WTC11 (cell line): ENCODE measurements around the gene KCNJ6. TPM values are rescaled to one million over a fixed set of nuclear protein-coding genes. Genes with fewer than 3 reads are reported as not detected.

Experiments used
- ATAC-seq: fragments of 200-7000 bp; cut with Tn5 transposase; 2 replicates; pipeline ENCODE4 v1.10.0; 2021; ENCODE audit warnings: mild to moderate bottlenecking, moderate library complexity
- CTCF ChIA-PET: fragments of 300-600 bp; sonication (Branson Sonifier 250); formaldehyde crosslinking; loops from one replicate; lab custom pipeline; 2021; ENCODE audit warnings: antibody characterized with exemption; lab: Charles Lee
- POLR2A ChIA-PET: fragments of 350-600 bp; sonication (Branson Sonifier 250); formaldehyde crosslinking; loops from one replicate; lab custom pipeline; 2021; ENCODE audit warnings: antibody characterized with exemption; lab: Charles Lee
- DNase-seq: peaks from one replicate; pipeline ENCODE4 v3.0.0; 2021; ENCODE audit warnings: low spot score
- H3K27ac Mint-ChIP-seq: 2 replicates; pipeline ENCODE4 v1.8.0; 2021; ENCODE audit warnings: mixed read lengths
- H3K27me3 Mint-ChIP-seq: 2 replicates; pipeline ENCODE4 v1.8.0; 2021; ENCODE audit warnings: low read depth, mild to moderate bottlenecking, moderate library complexity, mixed read lengths
- H3K36me3 Mint-ChIP-seq: 2 replicates; pipeline ENCODE4 v1.8.0; 2021; ENCODE audit warnings: mixed read lengths
- H3K4me1 Mint-ChIP-seq: 2 replicates; pipeline ENCODE4 v1.8.0; 2022; ENCODE audit warnings: mixed read lengths
- H3K4me3 Mint-ChIP-seq: 2 replicates; pipeline ENCODE4 v1.8.0; 2021; ENCODE audit warnings: mild to moderate bottlenecking, moderate library complexity, mixed read lengths
- H3K9me3 Mint-ChIP-seq: 2 replicates; pipeline ENCODE4 v1.8.0; 2021; ENCODE audit warnings: mixed read lengths
- CBFB ChIP-seq: sonication (generic); formaldehyde crosslinking; IDR thresholded peaks from 2 replicates; pipeline ENCODE4 v1.8.1; 2022; ENCODE audit warnings: mild to moderate bottlenecking, low read depth, missing genetic modification reagents
- ELF4 ChIP-seq: sonication (generic); formaldehyde crosslinking; IDR thresholded peaks from 2 replicates; pipeline ENCODE4 v1.8.1; 2022; ENCODE audit warnings: low read depth, mild to moderate bottlenecking, moderate library complexity, missing genetic modification reagents
- GABPB1 ChIP-seq: sonication (generic); formaldehyde crosslinking; IDR thresholded peaks from 2 replicates; pipeline ENCODE4 v1.8.1; 2023; ENCODE audit warnings: mild to moderate bottlenecking, missing genetic modification reagents
- NR3C1 ChIP-seq: sonication (generic); formaldehyde crosslinking; conservative IDR thresholded peaks from 2 replicates; pipeline ENCODE4 v1.8.1; 2023; ENCODE audit warnings: low read depth, mild to moderate bottlenecking, missing genetic modification reagents
- PRRX2 ChIP-seq: fragments of 250-450 bp; sonication (Bioruptor Pico); IDR thresholded peaks from 2 replicates; pipeline ENCODE4 v1.8.0; 2021; ENCODE audit warnings: mild to moderate bottlenecking
- RELA ChIP-seq: sonication (generic); formaldehyde crosslinking; IDR thresholded peaks from 2 replicates; pipeline ENCODE4 v1.8.1; 2022; ENCODE audit warnings: missing genetic modification reagents, mild to moderate bottlenecking, borderline replicate concordance
- ZNF121 ChIP-seq: sonication (generic); formaldehyde crosslinking; IDR thresholded peaks from 2 replicates; pipeline ENCODE4 v1.8.0; 2023; ENCODE audit warnings: missing genetic modification reagents
- ZNF219 ChIP-seq: sonication (generic); formaldehyde crosslinking; IDR thresholded peaks from 2 replicates; pipeline ENCODE4 v1.8.0; 2023; ENCODE audit warnings: missing genetic modification reagents, mild to moderate bottlenecking, borderline replicate concordance
- ZNF232 ChIP-seq: sonication (generic); formaldehyde crosslinking; IDR thresholded peaks from 2 replicates; pipeline ENCODE4 v1.8.0; 2022; ENCODE audit warnings: mild to moderate bottlenecking, missing genetic modification reagents
- ZNF416 ChIP-seq: fragments of 250-450 bp; sonication (Bioruptor Pico); IDR thresholded peaks from 2 replicates; pipeline ENCODE4 v1.9.0; 2021; ENCODE audit warnings: mild to moderate bottlenecking, inconsistent platforms
- total RNA-seq: library from RNA; stranded (reverse); gene quantifications from 3 replicates; pipeline ENCODE4 v1.2.3, GENCODE V29; 2021
- TF ChIP-seq, protein P1 (sequence below): sonication (generic); formaldehyde crosslinking; IDR thresholded peaks from 2 replicates; pipeline ENCODE4 v1.8.1; 2023; ENCODE audit warnings: mild to moderate bottlenecking, missing genetic modification reagents, borderline replicate concordance
- TF ChIP-seq, protein P2 (sequence below): sonication (generic); formaldehyde crosslinking; IDR thresholded peaks from 2 replicates; pipeline ENCODE4 v1.8.1; 2022; ENCODE audit warnings: missing genetic modification reagents, borderline replicate concordance
- TF ChIP-seq, protein P3 (sequence below): fragments of 250-450 bp; sonication (Bioruptor Pico); IDR thresholded peaks from 2 replicates; pipeline ENCODE4 v1.9.0; 2021; ENCODE audit warnings: mild to moderate bottlenecking
- TF ChIP-seq, protein P4 (sequence below): sonication (generic); formaldehyde crosslinking; IDR thresholded peaks from 2 replicates; pipeline ENCODE4 v1.8.1; 2023; ENCODE audit warnings: mild to moderate bottlenecking, missing genetic modification reagents
- TF ChIP-seq, protein P5 (sequence below): fragments of 250-450 bp; sonication (Bioruptor Pico); IDR thresholded peaks from 2 replicates; pipeline ENCODE4 v1.9.0; 2021; ENCODE audit warnings: mild to moderate bottlenecking
- TF ChIP-seq, protein P6 (sequence below): fragments of 250-450 bp; sonication (Bioruptor Pico); IDR thresholded peaks from 2 replicates; pipeline ENCODE4 v1.9.0; 2021; ENCODE audit warnings: moderate library complexity, mild to moderate bottlenecking, inconsistent platforms, borderline replicate concordance
- TF ChIP-seq, protein P7 (sequence below): sonication (generic); formaldehyde crosslinking; IDR thresholded peaks from 2 replicates; pipeline ENCODE4 v1.8.1; 2023; ENCODE audit warnings: mild to moderate bottlenecking, missing genetic modification reagents, moderate library complexity
- TF ChIP-seq, protein P8 (sequence below): sonication (generic); formaldehyde crosslinking; IDR thresholded peaks from 2 replicates; pipeline ENCODE4 v1.8.1; 2022; ENCODE audit warnings: mild to moderate bottlenecking, missing genetic modification reagents, moderate library complexity, borderline replicate concordance
- TF ChIP-seq, protein P9 (sequence below): sonication (generic); formaldehyde crosslinking; IDR thresholded peaks from 2 replicates; pipeline ENCODE4 v1.8.1; 2022; ENCODE audit warnings: mild to moderate bottlenecking, moderate library complexity, missing genetic modification reagents

The KCNJ6 gene
- total RNA-seq, 1 experiment from 2014 or later, result 0.35 TPM

DNA sequence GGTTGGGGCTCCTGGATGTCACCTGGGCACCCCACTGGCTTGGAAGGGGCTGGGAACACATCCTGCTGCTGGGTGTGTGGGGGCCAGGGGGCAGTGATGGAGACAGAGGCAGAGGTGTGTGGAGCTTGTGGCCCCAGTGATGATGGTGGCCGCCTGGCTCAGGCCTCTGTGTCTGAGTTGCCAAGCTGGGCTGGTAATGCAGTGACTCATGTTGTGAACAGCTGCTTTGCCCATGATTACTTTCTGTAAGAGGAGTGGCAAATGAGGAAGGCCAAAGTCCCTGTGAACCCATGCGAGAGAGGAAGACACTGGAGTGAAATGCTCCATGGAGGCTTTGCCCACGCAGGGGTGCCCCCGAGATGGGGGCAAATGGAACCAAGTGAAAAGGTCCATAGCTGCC lies 86.8 kb downstream of the KCNJ6 start (continued):
- TF ChIP-seq, protein P1, sequence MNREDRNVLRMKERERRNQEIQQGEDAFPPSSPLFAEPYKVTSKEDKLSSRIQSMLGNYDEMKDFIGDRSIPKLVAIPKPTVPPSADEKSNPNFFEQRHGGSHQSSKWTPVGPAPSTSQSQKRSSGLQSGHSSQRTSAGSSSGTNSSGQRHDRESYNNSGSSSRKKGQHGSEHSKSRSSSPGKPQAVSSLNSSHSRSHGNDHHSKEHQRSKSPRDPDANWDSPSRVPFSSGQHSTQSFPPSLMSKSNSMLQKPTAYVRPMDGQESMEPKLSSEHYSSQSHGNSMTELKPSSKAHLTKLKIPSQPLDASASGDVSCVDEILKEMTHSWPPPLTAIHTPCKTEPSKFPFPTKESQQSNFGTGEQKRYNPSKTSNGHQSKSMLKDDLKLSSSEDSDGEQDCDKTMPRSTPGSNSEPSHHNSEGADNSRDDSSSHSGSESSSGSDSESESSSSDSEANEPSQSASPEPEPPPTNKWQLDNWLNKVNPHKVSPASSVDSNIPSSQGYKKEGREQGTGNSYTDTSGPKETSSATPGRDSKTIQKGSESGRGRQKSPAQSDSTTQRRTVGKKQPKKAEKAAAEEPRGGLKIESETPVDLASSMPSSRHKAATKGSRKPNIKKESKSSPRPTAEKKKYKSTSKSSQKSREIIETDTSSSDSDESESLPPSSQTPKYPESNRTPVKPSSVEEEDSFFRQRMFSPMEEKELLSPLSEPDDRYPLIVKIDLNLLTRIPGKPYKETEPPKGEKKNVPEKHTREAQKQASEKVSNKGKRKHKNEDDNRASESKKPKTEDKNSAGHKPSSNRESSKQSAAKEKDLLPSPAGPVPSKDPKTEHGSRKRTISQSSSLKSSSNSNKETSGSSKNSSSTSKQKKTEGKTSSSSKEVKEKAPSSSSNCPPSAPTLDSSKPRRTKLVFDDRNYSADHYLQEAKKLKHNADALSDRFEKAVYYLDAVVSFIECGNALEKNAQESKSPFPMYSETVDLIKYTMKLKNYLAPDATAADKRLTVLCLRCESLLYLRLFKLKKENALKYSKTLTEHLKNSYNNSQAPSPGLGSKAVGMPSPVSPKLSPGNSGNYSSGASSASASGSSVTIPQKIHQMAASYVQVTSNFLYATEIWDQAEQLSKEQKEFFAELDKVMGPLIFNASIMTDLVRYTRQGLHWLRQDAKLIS (CRISPR knock-in tag), result no peak
- TF ChIP-seq PRRX2 (CRISPR knock-in tag) (no peak), NR3C1 (no peak), ELF4 (no peak), ZNF232 (CRISPR knock-in tag) (no peak)
- TF ChIP-seq, protein P2, sequence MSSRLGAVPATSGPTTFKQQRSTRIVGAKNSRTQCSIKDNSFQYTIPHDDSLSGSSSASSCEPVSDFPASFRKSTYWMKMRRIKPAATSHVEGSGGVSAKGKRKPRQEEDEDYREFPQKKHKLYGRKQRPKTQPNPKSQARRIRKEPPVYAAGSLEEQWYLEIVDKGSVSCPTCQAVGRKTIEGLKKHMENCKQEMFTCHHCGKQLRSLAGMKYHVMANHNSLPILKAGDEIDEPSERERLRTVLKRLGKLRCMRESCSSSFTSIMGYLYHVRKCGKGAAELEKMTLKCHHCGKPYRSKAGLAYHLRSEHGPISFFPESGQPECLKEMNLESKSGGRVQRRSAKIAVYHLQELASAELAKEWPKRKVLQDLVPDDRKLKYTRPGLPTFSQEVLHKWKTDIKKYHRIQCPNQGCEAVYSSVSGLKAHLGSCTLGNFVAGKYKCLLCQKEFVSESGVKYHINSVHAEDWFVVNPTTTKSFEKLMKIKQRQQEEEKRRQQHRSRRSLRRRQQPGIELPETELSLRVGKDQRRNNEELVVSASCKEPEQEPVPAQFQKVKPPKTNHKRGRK (CRISPR knock-in tag), result no peak
- TF ChIP-seq, protein P3, sequence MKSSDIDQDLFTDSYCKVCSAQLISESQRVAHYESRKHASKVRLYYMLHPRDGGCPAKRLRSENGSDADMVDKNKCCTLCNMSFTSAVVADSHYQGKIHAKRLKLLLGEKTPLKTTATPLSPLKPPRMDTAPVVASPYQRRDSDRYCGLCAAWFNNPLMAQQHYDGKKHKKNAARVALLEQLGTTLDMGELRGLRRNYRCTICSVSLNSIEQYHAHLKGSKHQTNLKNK, result no peak

DNA sequence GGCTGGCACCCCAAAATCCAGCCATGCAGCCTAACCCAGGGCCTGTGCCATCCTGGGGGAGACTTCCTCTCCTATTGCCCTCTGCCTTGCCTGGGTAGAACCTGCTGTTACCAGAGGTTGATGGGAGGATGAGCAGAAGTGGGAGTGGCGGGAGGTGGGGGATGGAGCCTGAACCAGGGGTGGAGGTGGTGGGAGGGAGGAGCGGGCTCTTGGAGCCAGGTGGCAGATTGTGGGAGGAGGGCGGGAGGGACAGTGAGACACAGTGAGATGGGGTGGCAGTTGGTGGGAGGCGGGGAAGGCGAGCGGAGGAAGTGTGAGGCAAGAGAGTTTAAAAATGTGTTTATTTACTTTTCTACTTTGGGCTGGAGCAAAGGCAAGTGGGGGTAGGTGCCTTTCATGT lies 87.3 kb downstream of the KCNJ6 start:
- Mint-ChIP-seq H3K27ac (no peak overlapping the region), H3K4me1 (peaks cover 40% of the 10 kb centered on the region), H3K36me3 (no peaks in the 10 kb centered on the region), H3K9me3 (no peaks in the 10 kb centered on the region), H3K27me3 (no peaks in the 10 kb centered on the region), H3K4me3 (no peak overlapping the region)
- DNase-seq, result no peak
- POLR2A ChIA-PET, result no interaction called here
- ATAC-seq, result no peak
- TF ChIP-seq, protein P4, sequence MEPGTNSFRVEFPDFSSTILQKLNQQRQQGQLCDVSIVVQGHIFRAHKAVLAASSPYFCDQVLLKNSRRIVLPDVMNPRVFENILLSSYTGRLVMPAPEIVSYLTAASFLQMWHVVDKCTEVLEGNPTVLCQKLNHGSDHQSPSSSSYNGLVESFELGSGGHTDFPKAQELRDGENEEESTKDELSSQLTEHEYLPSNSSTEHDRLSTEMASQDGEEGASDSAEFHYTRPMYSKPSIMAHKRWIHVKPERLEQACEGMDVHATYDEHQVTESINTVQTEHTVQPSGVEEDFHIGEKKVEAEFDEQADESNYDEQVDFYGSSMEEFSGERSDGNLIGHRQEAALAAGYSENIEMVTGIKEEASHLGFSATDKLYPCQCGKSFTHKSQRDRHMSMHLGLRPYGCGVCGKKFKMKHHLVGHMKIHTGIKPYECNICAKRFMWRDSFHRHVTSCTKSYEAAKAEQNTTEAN (CRISPR knock-in tag), result no peak
- TF ChIP-seq, protein P5, sequence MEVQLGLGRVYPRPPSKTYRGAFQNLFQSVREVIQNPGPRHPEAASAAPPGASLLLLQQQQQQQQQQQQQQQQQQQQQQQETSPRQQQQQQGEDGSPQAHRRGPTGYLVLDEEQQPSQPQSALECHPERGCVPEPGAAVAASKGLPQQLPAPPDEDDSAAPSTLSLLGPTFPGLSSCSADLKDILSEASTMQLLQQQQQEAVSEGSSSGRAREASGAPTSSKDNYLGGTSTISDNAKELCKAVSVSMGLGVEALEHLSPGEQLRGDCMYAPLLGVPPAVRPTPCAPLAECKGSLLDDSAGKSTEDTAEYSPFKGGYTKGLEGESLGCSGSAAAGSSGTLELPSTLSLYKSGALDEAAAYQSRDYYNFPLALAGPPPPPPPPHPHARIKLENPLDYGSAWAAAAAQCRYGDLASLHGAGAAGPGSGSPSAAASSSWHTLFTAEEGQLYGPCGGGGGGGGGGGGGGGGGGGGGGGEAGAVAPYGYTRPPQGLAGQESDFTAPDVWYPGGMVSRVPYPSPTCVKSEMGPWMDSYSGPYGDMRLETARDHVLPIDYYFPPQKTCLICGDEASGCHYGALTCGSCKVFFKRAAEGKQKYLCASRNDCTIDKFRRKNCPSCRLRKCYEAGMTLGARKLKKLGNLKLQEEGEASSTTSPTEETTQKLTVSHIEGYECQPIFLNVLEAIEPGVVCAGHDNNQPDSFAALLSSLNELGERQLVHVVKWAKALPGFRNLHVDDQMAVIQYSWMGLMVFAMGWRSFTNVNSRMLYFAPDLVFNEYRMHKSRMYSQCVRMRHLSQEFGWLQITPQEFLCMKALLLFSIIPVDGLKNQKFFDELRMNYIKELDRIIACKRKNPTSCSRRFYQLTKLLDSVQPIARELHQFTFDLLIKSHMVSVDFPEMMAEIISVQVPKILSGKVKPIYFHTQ (CRISPR knock-in tag), result no peak
- TF ChIP-seq GABPB1, result no peak
- TF ChIP-seq CBFB (CRISPR knock-in tag), result no peak
- CTCF ChIA-PET, result no interaction called here

DNA sequence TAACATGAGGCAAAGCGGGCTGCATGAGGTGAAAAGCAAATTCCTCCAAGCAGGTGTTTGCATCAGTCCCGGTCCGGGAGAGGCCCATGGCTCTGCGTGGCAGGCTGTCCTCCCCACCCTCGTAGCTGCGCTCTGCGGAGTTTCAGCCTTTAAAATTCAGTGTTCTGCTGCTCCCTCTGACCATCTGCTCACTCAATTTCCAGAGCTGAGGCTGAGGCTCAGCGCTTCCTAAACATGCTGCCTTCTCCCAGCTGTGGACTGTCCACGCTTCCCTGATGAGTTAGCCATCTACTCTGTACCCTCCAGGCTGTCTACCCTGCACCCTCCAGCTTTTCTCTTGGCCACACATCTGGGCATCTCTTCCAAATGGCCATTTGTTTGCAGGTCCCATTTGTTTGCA lies 87.7 kb downstream of the KCNJ6 start:
- peaks cover 36% of the 10 kb centered on the region for H3K4me1 Mint-ChIP-seq
- 0 out of 2 replicates have a peak, but pooled peaks cover under 1% of the 10 kb centered on the region for H3K9me3 Mint-ChIP-seq
- CTCF ChIA-PET, result no interaction called here
- POLR2A ChIA-PET, result no interaction called here
- no peak overlapping the region for H3K27ac Mint-ChIP-seq
- DNase-seq (no peak), ATAC-seq (no peak; the same call in 1 of the 2 replicates)
- H3K27me3 Mint-ChIP-seq, result no peaks in the 10 kb centered on the region
- no peaks in the 10 kb centered on the region for H3K36me3 Mint-ChIP-seq
- no peak overlapping the region for H3K4me3 Mint-ChIP-seq
- TF ChIP-seq, protein P6, sequence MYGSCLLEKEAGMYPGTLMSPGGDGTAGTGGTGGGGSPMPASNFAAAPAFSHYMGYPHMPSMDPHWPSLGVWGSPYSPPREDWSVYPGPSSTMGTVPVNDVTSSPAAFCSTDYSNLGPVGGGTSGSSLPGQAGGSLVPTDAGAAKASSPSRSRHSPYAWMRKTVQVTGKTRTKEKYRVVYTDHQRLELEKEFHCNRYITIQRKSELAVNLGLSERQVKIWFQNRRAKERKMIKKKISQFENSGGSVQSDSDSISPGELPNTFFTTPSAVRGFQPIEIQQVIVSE (CRISPR knock-in tag), result no peak
- TF ChIP-seq ZNF219 (no peak), ZNF416 (CRISPR knock-in tag) (no peak), PRRX2 (CRISPR knock-in tag) (no peak), CBFB (CRISPR knock-in tag) (no peak), RELA (CRISPR knock-in tag) (no peak), ZNF121 (CRISPR knock-in tag) (no peak)
- TF ChIP-seq, protein P7, sequence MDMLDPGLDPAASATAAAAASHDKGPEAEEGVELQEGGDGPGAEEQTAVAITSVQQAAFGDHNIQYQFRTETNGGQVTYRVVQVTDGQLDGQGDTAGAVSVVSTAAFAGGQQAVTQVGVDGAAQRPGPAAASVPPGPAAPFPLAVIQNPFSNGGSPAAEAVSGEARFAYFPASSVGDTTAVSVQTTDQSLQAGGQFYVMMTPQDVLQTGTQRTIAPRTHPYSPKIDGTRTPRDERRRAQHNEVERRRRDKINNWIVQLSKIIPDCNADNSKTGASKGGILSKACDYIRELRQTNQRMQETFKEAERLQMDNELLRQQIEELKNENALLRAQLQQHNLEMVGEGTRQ (CRISPR knock-in tag), result no peak
- TF ChIP-seq, protein P3, result no peak
- TF ChIP-seq, protein P8, sequence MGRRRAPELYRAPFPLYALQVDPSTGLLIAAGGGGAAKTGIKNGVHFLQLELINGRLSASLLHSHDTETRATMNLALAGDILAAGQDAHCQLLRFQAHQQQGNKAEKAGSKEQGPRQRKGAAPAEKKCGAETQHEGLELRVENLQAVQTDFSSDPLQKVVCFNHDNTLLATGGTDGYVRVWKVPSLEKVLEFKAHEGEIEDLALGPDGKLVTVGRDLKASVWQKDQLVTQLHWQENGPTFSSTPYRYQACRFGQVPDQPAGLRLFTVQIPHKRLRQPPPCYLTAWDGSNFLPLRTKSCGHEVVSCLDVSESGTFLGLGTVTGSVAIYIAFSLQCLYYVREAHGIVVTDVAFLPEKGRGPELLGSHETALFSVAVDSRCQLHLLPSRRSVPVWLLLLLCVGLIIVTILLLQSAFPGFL (CRISPR knock-in tag), result no peak
- TF ChIP-seq, protein P9, sequence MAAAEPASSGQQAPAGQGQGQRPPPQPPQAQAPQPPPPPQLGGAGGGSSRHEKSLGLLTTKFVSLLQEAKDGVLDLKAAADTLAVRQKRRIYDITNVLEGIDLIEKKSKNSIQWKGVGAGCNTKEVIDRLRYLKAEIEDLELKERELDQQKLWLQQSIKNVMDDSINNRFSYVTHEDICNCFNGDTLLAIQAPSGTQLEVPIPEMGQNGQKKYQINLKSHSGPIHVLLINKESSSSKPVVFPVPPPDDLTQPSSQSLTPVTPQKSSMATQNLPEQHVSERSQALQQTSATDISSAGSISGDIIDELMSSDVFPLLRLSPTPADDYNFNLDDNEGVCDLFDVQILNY (CRISPR knock-in tag), result no peak
